HT1080 (cell line): ENCODE measurements around the gene NEK2. TPM values are rescaled to one million over a fixed set of nuclear protein-coding genes. Genes with fewer than 3 reads are reported as not detected.
"Not testable (repeated sequence)": the region's sequence is repeated elsewhere in the genome, so short reads cannot be mapped to it uniquely, and the experiment has no call there.

ENCODE experiments used
- DNase-seq: peaks from one replicate; pipeline ENCODE4 v3.0.0-alpha.2; 2015; ENCODE audit warnings: low read depth
- polyA plus RNA-seq, 2 experiments: library from polyadenylated mRNA; depleted of rRNA; stranded (reverse); fragments of >200 nt; gene quantifications; 2 replicates each; pipeline ENCODE4 v1.2.3, GENCODE V29; 2015
- total RNA-seq: library from RNA; depleted of rRNA; stranded (reverse); fragments of >200 nt; shearing (Covaris generic); gene quantifications from 2 replicates; pipeline ENCODE4 v1.2.3, GENCODE V29; 2014; rRNA removed

The NEK2 gene
- total RNA-seq, result 37.5 and 50.3 TPM in 2 replicates
- polyA plus RNA-seq (2015; cell fraction: cytosol; rRNA removed), result 43.2 and 46.8 TPM in 2 replicates
- 36.7 and 38.1 TPM in 2 replicates for polyA plus RNA-seq (2015; cell fraction: nucleus; rRNA removed)

- DNase-seq, result peak; percentile 94
Measured at GRCh38 chr1:211675230-211676105, at the start of gene NEK2. Gene NEK2, minus strand, starts transcription at chr1:211675621. Its CDS starts 142 bp downstream, at chr1:211675479.

- DNase-seq, result no peak
Measured at GRCh38 chr1:211724687-211725196, 49.3 kb upstream of the NEK2 start.

GRCh38 chr1:211723273-211723672 is 47.9 kb upstream of the NEK2 start:
- no peak for DNase-seq

GRCh38 chr1:211722277-211723175 is 47.1 kb upstream of the NEK2 start:
- no peak for DNase-seq

- not testable (repeated sequence) for DNase-seq
Measured at GRCh38 chr1:211716555-211716954, 41.1 kb upstream of the NEK2 start.

- no peak for DNase-seq
Measured at GRCh38 chr1:211715971-211716370, 40.5 kb upstream of the NEK2 start.

- DNase-seq, result no peak
Measured at GRCh38 chr1:211714154-211714553, 38.7 kb upstream of the NEK2 start.

GRCh38 chr1:211713231-211713630 is 37.8 kb upstream of the NEK2 start:
- DNase-seq, result no peak

GRCh38 chr1:211711315-211711705 is 35.9 kb upstream of the NEK2 start:
- no peak for DNase-seq

GRCh38 chr1:211710566-211711314 is 35.3 kb upstream of the NEK2 start:
- DNase-seq, result no peak

GRCh38 chr1:211708926-211709325 is 33.5 kb upstream of the NEK2 start:
- no peak for DNase-seq

GRCh38 chr1:211708006-211708405 is 32.6 kb upstream of the NEK2 start:
- no peak for DNase-seq

- peak; percentile 29 for DNase-seq
Measured at GRCh38 chr1:211705467-211706091, 30.2 kb upstream of the NEK2 start.

- DNase-seq, result no peak
Measured at GRCh38 chr1:211704543-211704942, 29.1 kb upstream of the NEK2 start.

GRCh38 chr1:211703812-211704537 is 28.6 kb upstream of the NEK2 start:
- no peak for DNase-seq

GRCh38 chr1:211701733-211702132 is 26.3 kb upstream of the NEK2 start:
- DNase-seq, result no peak

- no peak for DNase-seq
Measured at GRCh38 chr1:211699059-211699458, 23.6 kb upstream of the NEK2 start.

- peak; percentile 57 for DNase-seq
Measured at GRCh38 chr1:211698161-211699026, 23.0 kb upstream of the NEK2 start.

- no peak for DNase-seq
Measured at GRCh38 chr1:211697356-211697755, 21.9 kb upstream of the NEK2 start.
